Measurements from ENCODE around the gene N4BP2L2.
A peak's percentile ranks its signal among the peaks of the same experiment; 100 is the strongest.

N4BP2L2 gene

GRCh38 chr13:32432856-32433255, 105.7 kb downstream of the N4BP2L2 start:
- no peak for DNase-seq (ENCODE audit: insufficient read length, low spot score)
- no peak for TF ChIP-seq POU2F2 (IDR thresholded peaks at IDR 0.05; ENCODE audit: low read depth, low read length)
- TF ChIP-seq POLR2AphosphoS5 (IDR thresholded peaks at IDR 0.05; ENCODE audit: low read depth, low read length), result no peak
- peak; percentile 64 for FAIRE-seq

DNA sequence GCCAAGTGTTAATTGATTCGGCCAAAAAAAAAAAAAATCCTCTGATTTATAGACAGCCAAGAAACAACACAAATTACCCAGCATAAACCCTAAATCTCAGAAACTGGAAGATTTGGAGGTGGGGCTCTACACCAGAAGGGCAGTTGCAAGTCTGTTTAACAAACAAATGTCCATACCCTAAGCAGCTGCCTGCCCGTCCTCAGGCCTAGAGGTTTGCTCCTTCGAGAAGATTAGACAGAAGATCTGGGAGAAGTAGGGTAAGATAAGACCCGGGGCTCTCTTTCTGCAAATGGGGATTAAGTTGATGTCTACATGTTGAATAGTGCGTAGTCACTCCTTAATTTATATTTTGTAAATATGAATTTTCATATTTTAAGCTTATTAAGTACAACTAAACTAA, 107.2 kb downstream of the N4BP2L2 start:
- no peak for DNase-seq (ENCODE audit: insufficient read length, low spot score)
- TF ChIP-seq PAX5 (IDR thresholded peaks at IDR 0.05; ENCODE audit: insufficient read depth, low read length, severe bottlenecking) (no peak), SPI1 (IDR thresholded peaks at IDR 0.05; ENCODE audit: low read depth, low read length) (no peak), POU2F2 (IDR thresholded peaks at IDR 0.05; ENCODE audit: low read depth, low read length) (no peak), TAF1 (IDR thresholded peaks at IDR 0.05; ENCODE audit: low read depth, low read length) (no peak), POLR2AphosphoS5 (IDR thresholded peaks at IDR 0.05; ENCODE audit: low read depth, low read length) (no peak)
- no peak for FAIRE-seq

DNA sequence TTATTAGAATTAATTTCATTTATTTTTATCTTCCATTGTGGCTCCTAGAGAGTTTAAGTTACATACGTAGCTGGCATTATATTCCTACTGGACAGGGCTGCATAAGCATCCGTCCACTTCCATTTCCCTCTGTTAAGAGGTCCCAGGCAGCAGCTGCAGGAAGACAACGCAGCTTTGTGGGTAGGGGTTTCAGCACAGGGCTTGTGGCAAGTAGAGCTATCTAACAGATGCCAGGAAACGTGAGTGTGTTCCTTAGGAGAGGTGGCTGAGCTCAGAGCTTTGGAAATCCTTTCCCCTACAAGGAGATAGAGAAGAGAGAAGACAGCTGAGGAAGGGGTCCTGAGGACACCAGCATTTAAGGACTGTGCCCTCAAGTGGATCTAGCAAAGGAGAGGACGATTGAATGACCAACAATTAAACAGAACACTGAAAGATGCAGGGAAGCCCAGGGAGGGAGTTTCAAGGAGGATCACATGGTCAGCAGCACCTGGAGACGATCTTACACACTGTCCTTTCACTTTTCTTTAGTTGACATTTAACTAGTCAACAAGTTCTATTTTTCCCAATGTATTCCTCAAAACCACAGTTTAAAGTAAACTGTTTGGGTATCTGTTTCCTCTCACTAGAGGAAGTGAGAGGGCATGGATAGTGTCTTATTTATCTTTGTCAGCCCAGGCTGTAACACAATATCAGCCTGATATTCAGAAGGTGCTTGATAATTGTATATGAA, 108.4 kb downstream of the N4BP2L2 start:
- no peak for DNase-seq (ENCODE audit: insufficient read length, low spot score)
- 0 out of 2 replicates have a peak, but pooled peaks have one; percentile 28 for TF ChIP-seq SPI1 (IDR thresholded peaks at IDR 0.05; ENCODE audit: low read depth, low read length)
- TF ChIP-seq POLR2A (IDR thresholded peaks at IDR 0.05; ENCODE audit: low read depth, low read length), result no peak
- no peak for FAIRE-seq

GRCh38 chr13:32429433-32429909, 109.1 kb downstream of the N4BP2L2 start:
- DNase-seq (ENCODE audit: insufficient read length, low spot score) (no peak), FAIRE-seq (peak; percentile 20)
- TF ChIP-seq PAX5 (IDR thresholded peaks at IDR 0.05; ENCODE audit: insufficient read depth, low read length, severe bottlenecking), result no peak
- TF ChIP-seq POLR2A (IDR thresholded peaks at IDR 0.05; ENCODE audit: low read depth, low read length), result no peak
- TF ChIP-seq SPI1 (IDR thresholded peaks at IDR 0.05; ENCODE audit: low read depth, low read length), result no peak
- no peak for TF ChIP-seq TAF1 (IDR thresholded peaks at IDR 0.05; ENCODE audit: low read depth, low read length)
- TF ChIP-seq POU2F2 (IDR thresholded peaks at IDR 0.05; ENCODE audit: low read depth, low read length), result no peak
- no peak for TF ChIP-seq POLR2AphosphoS5 (IDR thresholded peaks at IDR 0.05; ENCODE audit: low read depth, low read length)

- peak; percentile 66 for FAIRE-seq
- TF ChIP-seq SPI1 (IDR thresholded peaks at IDR 0.05; ENCODE audit: low read depth, low read length) (no peak), TAF1 (IDR thresholded peaks at IDR 0.05; ENCODE audit: low read depth, low read length) (peak; percentile 10; the same call in 1 of the 2 replicates), PAX5 (IDR thresholded peaks at IDR 0.05; ENCODE audit: insufficient read depth, low read length, severe bottlenecking) (no peak), POLR2A (IDR thresholded peaks at IDR 0.05; ENCODE audit: low read depth, low read length) (no peak), POLR2AphosphoS5 (IDR thresholded peaks at IDR 0.05; ENCODE audit: low read depth, low read length) (no peak), POU2F2 (IDR thresholded peaks at IDR 0.05; ENCODE audit: low read depth, low read length) (no peak)
- no peak for DNase-seq (ENCODE audit: insufficient read length, low spot score)
Measured at GRCh38 chr13:32428581-32429432, 109.8 kb downstream of the N4BP2L2 start.

DNA sequence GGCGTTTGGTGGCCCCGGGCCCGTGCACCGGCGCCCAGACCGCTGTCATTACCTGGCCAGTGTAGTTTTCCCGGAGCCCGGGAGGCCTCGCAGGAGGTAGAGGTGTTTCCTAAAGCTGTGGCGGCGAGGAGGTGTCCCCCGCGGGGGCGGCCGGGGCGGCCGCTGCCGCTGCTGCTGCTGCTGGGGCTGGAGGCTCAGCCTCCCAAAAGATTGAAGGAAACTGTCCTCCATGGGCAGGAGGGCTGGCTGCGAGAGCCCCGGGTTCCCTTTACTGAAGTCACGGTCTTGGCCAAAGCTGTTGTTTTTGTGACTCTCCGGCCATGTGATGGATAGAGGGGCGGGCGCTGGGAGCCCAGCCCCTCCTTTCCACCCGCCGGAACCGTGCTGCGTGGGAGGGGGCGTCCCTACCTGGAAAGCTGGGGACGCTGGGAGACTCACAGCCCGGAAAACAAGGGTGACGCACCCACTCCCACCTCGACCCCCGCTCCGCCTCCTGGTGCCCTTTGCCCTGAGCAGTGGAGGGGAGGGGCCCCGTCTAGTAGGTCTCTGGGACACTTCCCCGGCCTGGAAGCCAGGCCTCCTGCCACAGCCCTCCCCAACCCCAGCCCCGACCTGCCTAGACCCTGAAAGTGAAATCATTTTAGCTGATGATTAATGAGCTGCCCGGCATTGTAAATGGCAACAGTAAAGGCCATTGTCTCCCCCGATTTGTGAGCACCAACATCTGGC, 110.6 kb downstream of the N4BP2L2 start, which contains the start of gene N4BP2L1:
Gene N4BP2L1, minus strand, starts transcription at position 279 of the 729 bp plus-strand sequence. Its CDS starts 48 bp downstream, at position 231.
- FAIRE-seq, result peak; percentile 93
- TF ChIP-seq TAF1 (IDR thresholded peaks at IDR 0.05; ENCODE audit: low read depth, low read length) (peak; percentile 62; the same call in 1 of the 2 replicates), PAX5 (IDR thresholded peaks at IDR 0.05; ENCODE audit: insufficient read depth, low read length, severe bottlenecking) (no peak), POLR2AphosphoS5 (IDR thresholded peaks at IDR 0.05; ENCODE audit: low read depth, low read length) (peak; percentile 86), POU2F2 (IDR thresholded peaks at IDR 0.05; ENCODE audit: low read depth, low read length) (0 out of 2 replicates have a peak, but pooled peaks have one; percentile 15), POLR2A (IDR thresholded peaks at IDR 0.05; ENCODE audit: low read depth, low read length) (peak; percentile 83), SPI1 (IDR thresholded peaks at IDR 0.05; ENCODE audit: low read depth, low read length) (no peak)
- peak; percentile 50 for DNase-seq (ENCODE audit: insufficient read length, low spot score)

GRCh38 chr13:32426990-32427851, 111.4 kb downstream of the N4BP2L2 start:
- TF ChIP-seq POU2F2 (IDR thresholded peaks at IDR 0.05; ENCODE audit: low read depth, low read length) (no peak), POLR2AphosphoS5 (IDR thresholded peaks at IDR 0.05; ENCODE audit: low read depth, low read length) (no peak), SPI1 (IDR thresholded peaks at IDR 0.05; ENCODE audit: low read depth, low read length) (no peak), POLR2A (IDR thresholded peaks at IDR 0.05; ENCODE audit: low read depth, low read length) (no peak), PAX5 (IDR thresholded peaks at IDR 0.05; ENCODE audit: insufficient read depth, low read length, severe bottlenecking) (no peak), TAF1 (IDR thresholded peaks at IDR 0.05; ENCODE audit: low read depth, low read length) (no peak)
- no peak for DNase-seq (ENCODE audit: insufficient read length, low spot score)
- peak; percentile 51 for FAIRE-seq

GRCh38 chr13:32426191-32426989, 112.2 kb downstream of the N4BP2L2 start:
- DNase-seq (ENCODE audit: insufficient read length, low spot score) (no peak), FAIRE-seq (peak; percentile 96)
- no peak for TF ChIP-seq PAX5 (IDR thresholded peaks at IDR 0.05; ENCODE audit: insufficient read depth, low read length, severe bottlenecking)
- no peak for TF ChIP-seq TAF1 (IDR thresholded peaks at IDR 0.05; ENCODE audit: low read depth, low read length)
- TF ChIP-seq SPI1 (IDR thresholded peaks at IDR 0.05; ENCODE audit: low read depth, low read length), result peak; percentile 78
- 0 out of 2 replicates have a peak, but pooled peaks have one; percentile 15 for TF ChIP-seq POU2F2 (IDR thresholded peaks at IDR 0.05; ENCODE audit: low read depth, low read length)
- 0 out of 2 replicates have a peak, but pooled peaks have one; percentile 11 for TF ChIP-seq POLR2AphosphoS5 (IDR thresholded peaks at IDR 0.05; ENCODE audit: low read depth, low read length)
- peak; percentile 51; the same call in 1 of the 2 replicates for TF ChIP-seq POLR2A (IDR thresholded peaks at IDR 0.05; ENCODE audit: low read depth, low read length)

Data from GM12891 (cell line).